Measurements from ENCODE around the gene RBM3. TPM values are rescaled to one million over a fixed set of nuclear protein-coding genes. Genes with fewer than 3 reads are reported as not detected.
A peak's percentile ranks its signal among the peaks of the same experiment; 100 is the strongest.

RBM3 gene
- total RNA-seq, 1 experiment from 2014 or later, result 528 TPM

- BruUV-seq (replicated peaks), result no TSS peak
- ATAC-seq (no peak), DNase-seq (ENCODE audit: low read depth, low spot score) (no peak)
- H3K9me3 ChIP-seq (ENCODE audit: control insufficient read depth, insufficient read depth, low read depth, low read length), result no peaks in the 10 kb centered on the region
- in situ Hi-C loops (cut with HindIII; ENCODE audit: low pct_unique_long_range_greater_than_20kb, low sequenced_read_pairs) (no loop called here), intact Hi-C loops (cut with micrococcal nuclease; ENCODE audit: unreplicated experiment) (no loop called here)
- TF ChIP-seq POLR2AphosphoS5 (IDR thresholded peaks at IDR 0.05; ENCODE audit: low read depth, low read length) (peak; percentile 73; the same call in 1 of the 2 replicates), SIN3A (IDR thresholded peaks at IDR 0.05; ENCODE audit: borderline replicate concordance, insufficient read depth, low read depth, low read length) (no peak), REST (IDR thresholded peaks at IDR 0.05; ENCODE audit: insufficient read depth in 1 of 2, low read depth in 2 of 2, low read length in 1 of 2) (no peak), TCF7L2 (IDR thresholded peaks at IDR 0.05; ENCODE audit: low read depth, low read length) (no peak), CTCF (IDR thresholded peaks at IDR 0.05) (no peak)
- peaks cover 11% of the 10 kb centered on the region for H3K4me1 ChIP-seq (ENCODE audit: control insufficient read depth, insufficient read depth, low read length)
- peaks cover 26% of the 10 kb centered on the region for H3K36me3 ChIP-seq (ENCODE audit: control insufficient read depth, insufficient read depth, low read length)
- ChIA-PET POLR2A (interaction anchor here (0.5 to 1.0 kb wide), 3 partner anchors 20 to 434 kb away, joined by 3 to 6 read pairs (median 4); no protein-coding TSS in a partner anchor), CTCF (no interaction called here)
- no peak overlapping the region for H3K27ac ChIP-seq (ENCODE audit: low read length)
- H3K4me3 ChIP-seq (ENCODE audit: low read depth in 2 of 2, low read length in 2 of 2), result no peak overlapping the region
- no peaks in the 10 kb centered on the region for H3K27me3 ChIP-seq (ENCODE audit: control insufficient read depth, insufficient read depth, low read length)
Observed at GRCh38 chrX:48578661-48579128, 4.4 kb downstream of the RBM3 start.

- H3K27me3 ChIP-seq (ENCODE audit: control insufficient read depth, insufficient read depth, low read length), result no peaks in the 10 kb centered on the region
- ChIA-PET POLR2A (interaction anchor here (0.6 kb wide), 1 partner anchor 434 kb away, joined by 6 read pairs; no protein-coding TSS in a partner anchor), CTCF (interaction anchor here (0.6 kb wide), 1 partner anchor 111 kb away, joined by 3 read pairs; no protein-coding TSS in a partner anchor)
- H3K9me3 ChIP-seq (ENCODE audit: control insufficient read depth, insufficient read depth, low read depth, low read length), result no peaks in the 10 kb centered on the region
- ATAC-seq, result peak; percentile 6; the same call in 1 of the 2 replicates
- intact Hi-C loops (cut with micrococcal nuclease; ENCODE audit: unreplicated experiment), result no loop called here
- peaks cover 11% of the 10 kb centered on the region for H3K4me1 ChIP-seq (ENCODE audit: control insufficient read depth, insufficient read depth, low read length)
- no peak overlapping the region for H3K4me3 ChIP-seq (ENCODE audit: low read depth in 2 of 2, low read length in 2 of 2)
- no peak for DNase-seq (ENCODE audit: low read depth, low spot score)
- no peak for TF ChIP-seq TCF7L2 (IDR thresholded peaks at IDR 0.05; ENCODE audit: low read depth, low read length)
- TF ChIP-seq REST (IDR thresholded peaks at IDR 0.05; ENCODE audit: insufficient read depth in 1 of 2, low read depth in 2 of 2, low read length in 1 of 2), result no peak
- TF ChIP-seq CTCF (IDR thresholded peaks at IDR 0.05), result no peak
- TF ChIP-seq SIN3A (IDR thresholded peaks at IDR 0.05; ENCODE audit: borderline replicate concordance, insufficient read depth, low read depth, low read length), result no peak
- no peak; the same call in 1 of the 2 replicates for TF ChIP-seq POLR2AphosphoS5 (IDR thresholded peaks at IDR 0.05; ENCODE audit: low read depth, low read length)
- H3K36me3 ChIP-seq (ENCODE audit: control insufficient read depth, insufficient read depth, low read length), result peaks cover 26% of the 10 kb centered on the region
- no TSS peak for BruUV-seq (replicated peaks)
- H3K27ac ChIP-seq (ENCODE audit: low read length), result no peak overlapping the region
- in situ Hi-C loops (cut with HindIII; ENCODE audit: low pct_unique_long_range_greater_than_20kb, low sequenced_read_pairs), result no loop called here
Observed at GRCh38 chrX:48579259-48579658, 5.0 kb downstream of the RBM3 start.
